Progenitor cell of endocrine pancreas (in vitro differentiated cells): ENCODE data around the gene CNNM3. TPM values are rescaled to one million over a fixed set of nuclear protein-coding genes. Genes with fewer than 3 reads are reported as not detected.

Experiments used
- DNase-seq: peaks from one replicate; pipeline ENCODE4 v3.0.0; 2021; ENCODE audit warnings: low spot score; ENCODE audit not compliant: unreplicated experiment
- H3K27ac Mint-ChIP-seq: 2 replicates; pipeline ENCODE4 v1.8.0; 2021; ENCODE audit warnings: mild to moderate bottlenecking, moderate library complexity, mixed read lengths
- H3K27me3 Mint-ChIP-seq: 2 replicates; pipeline ENCODE4 v1.8.0; 2021; ENCODE audit warnings: mixed read lengths
- H3K36me3 Mint-ChIP-seq: 2 replicates; pipeline ENCODE4 v1.8.0; 2022; ENCODE audit warnings: mixed read lengths; ENCODE audit not compliant: insufficient read depth
- H3K4me1 Mint-ChIP-seq: 2 replicates; pipeline ENCODE4 v1.8.0; 2021; ENCODE audit warnings: low read depth, mixed read lengths
- H3K4me3 Mint-ChIP-seq: 2 replicates; pipeline ENCODE4 v1.8.0; 2021; ENCODE audit warnings: low read depth, mild to moderate bottlenecking, moderate library complexity, mixed read lengths
- H3K9me3 Mint-ChIP-seq: 2 replicates; pipeline ENCODE4 v1.8.0; 2021; ENCODE audit warnings: low read depth, mixed read lengths
- total RNA-seq: library from RNA; stranded (reverse); gene quantifications from 2 replicates; pipeline ENCODE4 v1.2.1, GENCODE V29; 2021
- TF ChIP-seq, protein P1 (sequence below): fragments of 200-600 bp; sonication (generic); IDR thresholded peaks from one replicate; pipeline ENCODE4 v1.5.0; 2021; ENCODE audit warnings: antibody characterized with exemption, mild to moderate bottlenecking; ENCODE audit not compliant: unreplicated experiment

CNNM3 gene
- total RNA-seq, 1 donor from 2014 or later: 54.0 TPM

GRCh38 chr2:96841701-96842495 lies 25.8 kb downstream of the CNNM3 start:
- H3K36me3 Mint-ChIP-seq: peaks cover 2% of the 10 kb centered on the region
- no peaks in the 10 kb centered on the region for H3K9me3 Mint-ChIP-seq
- no peaks in the 10 kb centered on the region for H3K4me1 Mint-ChIP-seq
- TF ChIP-seq, protein P1, sequence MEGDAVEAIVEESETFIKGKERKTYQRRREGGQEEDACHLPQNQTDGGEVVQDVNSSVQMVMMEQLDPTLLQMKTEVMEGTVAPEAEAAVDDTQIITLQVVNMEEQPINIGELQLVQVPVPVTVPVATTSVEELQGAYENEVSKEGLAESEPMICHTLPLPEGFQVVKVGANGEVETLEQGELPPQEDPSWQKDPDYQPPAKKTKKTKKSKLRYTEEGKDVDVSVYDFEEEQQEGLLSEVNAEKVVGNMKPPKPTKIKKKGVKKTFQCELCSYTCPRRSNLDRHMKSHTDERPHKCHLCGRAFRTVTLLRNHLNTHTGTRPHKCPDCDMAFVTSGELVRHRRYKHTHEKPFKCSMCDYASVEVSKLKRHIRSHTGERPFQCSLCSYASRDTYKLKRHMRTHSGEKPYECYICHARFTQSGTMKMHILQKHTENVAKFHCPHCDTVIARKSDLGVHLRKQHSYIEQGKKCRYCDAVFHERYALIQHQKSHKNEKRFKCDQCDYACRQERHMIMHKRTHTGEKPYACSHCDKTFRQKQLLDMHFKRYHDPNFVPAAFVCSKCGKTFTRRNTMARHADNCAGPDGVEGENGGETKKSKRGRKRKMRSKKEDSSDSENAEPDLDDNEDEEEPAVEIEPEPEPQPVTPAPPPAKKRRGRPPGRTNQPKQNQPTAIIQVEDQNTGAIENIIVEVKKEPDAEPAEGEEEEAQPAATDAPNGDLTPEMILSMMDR: no peak
- H3K4me3 Mint-ChIP-seq: no peak overlapping the region
- no peak for DNase-seq
- no peak overlapping the region for H3K27ac Mint-ChIP-seq
- H3K27me3 Mint-ChIP-seq: no peaks in the 10 kb centered on the region

GRCh38 chr2:96842600-96842999 lies 26.5 kb downstream of the CNNM3 start:
- H3K4me1 Mint-ChIP-seq: no peaks in the 10 kb centered on the region
- no peak overlapping the region for H3K27ac Mint-ChIP-seq
- H3K4me3 Mint-ChIP-seq: no peak overlapping the region
- H3K27me3 Mint-ChIP-seq: no peaks in the 10 kb centered on the region
- TF ChIP-seq, protein P1: no peak
- H3K9me3 Mint-ChIP-seq: no peaks in the 10 kb centered on the region
- no peak for DNase-seq
- H3K36me3 Mint-ChIP-seq: peaks cover 4% of the 10 kb centered on the region

- TF ChIP-seq, protein P1: no peak
- no peaks in the 10 kb centered on the region for H3K27me3 Mint-ChIP-seq
- H3K4me3 Mint-ChIP-seq: no peak within 1 kb of the TSS
- peaks cover 8% of the 10 kb centered on the region for H3K36me3 Mint-ChIP-seq
- peak within 1 kb of the TSS; percentile 65 for H3K27ac Mint-ChIP-seq
- DNase-seq: no peak
- H3K4me1 Mint-ChIP-seq: no peaks in the 10 kb centered on the region
- no peaks in the 10 kb centered on the region for H3K9me3 Mint-ChIP-seq
Measured at GRCh38 chr2:96843538-96844268, 27.6 kb downstream of the CNNM3 start, which contains the start of gene ANKRD23. Gene ANKRD23 (minus strand): TSS chr2:96844021. CDS start chr2:96843992, 29 bp downstream.

DNA sequence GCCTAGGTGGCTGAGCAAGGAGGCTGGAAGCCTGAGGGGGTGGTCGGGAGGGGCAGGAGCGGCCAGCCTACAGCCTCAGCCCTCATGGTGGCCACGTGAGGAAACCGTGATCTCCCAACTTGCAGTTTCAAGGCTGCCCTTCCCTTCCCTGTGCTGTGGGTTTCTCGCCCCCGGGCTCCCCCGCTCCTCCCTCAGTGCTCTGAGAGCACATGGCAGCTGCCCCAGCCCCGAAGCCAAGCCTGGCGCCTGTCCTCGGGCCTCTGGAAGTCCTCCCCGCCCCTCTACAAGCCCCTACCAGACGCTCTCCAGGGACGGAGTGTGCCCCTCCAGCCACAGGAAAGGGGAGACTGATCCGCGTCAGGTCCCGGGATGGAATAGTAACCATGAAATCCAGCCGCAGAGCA lies 28.3 kb downstream of the CNNM3 start:
- no peak overlapping the region for H3K4me3 Mint-ChIP-seq
- H3K4me1 Mint-ChIP-seq: no peaks in the 10 kb centered on the region
- no peaks in the 10 kb centered on the region for H3K9me3 Mint-ChIP-seq
- no peak for DNase-seq
- no peak overlapping the region for H3K27ac Mint-ChIP-seq
- peaks cover 8% of the 10 kb centered on the region for H3K36me3 Mint-ChIP-seq
- no peaks in the 10 kb centered on the region for H3K27me3 Mint-ChIP-seq
- TF ChIP-seq, protein P1: no peak

DNA sequence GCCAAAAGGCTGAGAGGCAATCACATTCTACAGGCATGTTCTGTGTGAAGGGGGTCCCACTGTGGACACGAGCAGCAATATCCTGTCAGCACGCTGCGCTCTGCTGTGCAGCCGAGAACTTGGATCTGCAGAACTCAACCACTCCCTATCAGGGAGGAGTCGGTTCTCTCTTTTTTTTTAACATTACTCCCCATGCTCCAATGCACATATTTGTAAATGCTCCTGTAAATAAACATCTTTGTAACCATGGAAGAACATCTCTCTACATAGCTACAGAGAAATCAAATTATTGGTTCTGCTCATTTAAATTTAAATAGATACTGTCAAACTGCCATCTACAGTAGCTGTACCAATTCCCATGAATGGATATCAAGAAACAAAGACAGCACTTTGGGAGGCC lies 30.8 kb downstream of the CNNM3 start:
- Mint-ChIP-seq H3K4me1 (no peaks in the 10 kb centered on the region), H3K27ac (no peak overlapping the region), H3K27me3 (no peaks in the 10 kb centered on the region), H3K36me3 (peaks cover 14% of the 10 kb centered on the region), H3K4me3 (no peak overlapping the region), H3K9me3 (no peaks in the 10 kb centered on the region)
- TF ChIP-seq, protein P1: no peak
- DNase-seq: no peak
